Activated T-cell treated with anti-CD3 and anti-CD28 coated beads, Interleukin-2, amount 50 U/mL, for 72 hours (primary cell): ENCODE measurements around the gene PLPPR5. TPM values are rescaled to one million over a fixed set of nuclear protein-coding genes. Genes with fewer than 3 reads are reported as not detected.

Source experiments
- ATAC-seq, 2 donors: fragments of 150-1000 bp; cut with Tn5 transposase; replicated peaks in 1 of 2; 2 replicates each; pipeline ENCODE4 v1.10.0; 2021; ENCODE audit warnings: moderate library complexity in 2 of 2, mild to moderate bottlenecking in 1 of 2
- DNase-seq, 2 donors: peaks; one replicate each; pipeline ENCODE4 v3.0.0; 2021 to 2022; ENCODE audit warnings: mixed read lengths in 1 of 2
- H3K27ac Mint-ChIP-seq: one replicate; pipeline ENCODE4 v1.8.0; 2022; ENCODE audit warnings: mild to moderate bottlenecking, moderate library complexity, mixed read lengths
- H3K27me3 Mint-ChIP-seq: one replicate; pipeline ENCODE4 v1.8.0; 2022; ENCODE audit warnings: low read depth, mixed read lengths
- H3K36me3 Mint-ChIP-seq, 2 donors: one replicate each; pipeline ENCODE4 v1.8.0; 2022; ENCODE audit warnings: mixed read lengths in 2 of 2, mild to moderate bottlenecking in 1 of 2; ENCODE audit not compliant: insufficient read depth in 2 of 2
- H3K4me1 Mint-ChIP-seq: one replicate; pipeline ENCODE4 v1.8.0; 2022; ENCODE audit warnings: low read depth, mixed read lengths
- H3K4me3 Mint-ChIP-seq, 2 donors: one replicate each; pipeline ENCODE4 v1.8.0; 2022; ENCODE audit warnings: mild to moderate bottlenecking in 2 of 2, mixed read lengths in 2 of 2, moderate library complexity in 2 of 2
- H3K9me3 Mint-ChIP-seq, 2 donors: one replicate each; pipeline ENCODE4 v1.8.0; 2022; ENCODE audit warnings: mixed read lengths in 2 of 2
- total RNA-seq, 2 donors: library from RNA; stranded (reverse); gene quantifications; one replicate each; pipeline ENCODE4 v1.2.3, GENCODE V29; 2022

The PLPPR5 gene
- total RNA-seq, 2 donors from 2014 or later = not detected

DNA sequence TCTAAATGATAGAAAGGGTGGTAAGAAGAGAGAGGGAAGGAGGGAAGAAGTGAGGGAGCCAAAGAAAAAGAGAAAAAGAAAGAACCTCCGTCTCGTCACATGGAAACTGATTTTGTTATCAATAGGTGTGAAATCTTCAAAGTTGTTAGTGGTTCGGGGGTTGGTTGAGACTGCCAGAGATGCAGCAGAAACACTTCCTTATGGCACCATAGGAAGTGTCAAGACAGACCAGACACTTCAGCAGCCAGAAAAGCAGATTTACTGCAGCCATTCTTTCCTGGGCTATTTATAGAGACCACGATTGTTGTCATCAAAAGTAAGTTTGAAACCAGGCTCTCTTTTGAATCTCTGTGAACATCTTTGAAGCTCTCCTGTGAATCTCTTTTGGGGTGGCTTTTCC is 150.5 kb downstream of the PLPPR5 start:
- H3K27ac Mint-ChIP-seq = no peak overlapping the region
- no peaks in the 10 kb centered on the region for H3K9me3 Mint-ChIP-seq
- H3K4me1 Mint-ChIP-seq = peaks cover 14% of the 10 kb centered on the region
- H3K36me3 Mint-ChIP-seq = no peaks in the 10 kb centered on the region
- peak overlapping the region in 1 of 2 donors; percentile 2 for H3K4me3 Mint-ChIP-seq
- DNase-seq (no peak), ATAC-seq (peak in 1 of 2 donors; percentile 15)
- H3K27me3 Mint-ChIP-seq = no peaks in the 10 kb centered on the region

DNA sequence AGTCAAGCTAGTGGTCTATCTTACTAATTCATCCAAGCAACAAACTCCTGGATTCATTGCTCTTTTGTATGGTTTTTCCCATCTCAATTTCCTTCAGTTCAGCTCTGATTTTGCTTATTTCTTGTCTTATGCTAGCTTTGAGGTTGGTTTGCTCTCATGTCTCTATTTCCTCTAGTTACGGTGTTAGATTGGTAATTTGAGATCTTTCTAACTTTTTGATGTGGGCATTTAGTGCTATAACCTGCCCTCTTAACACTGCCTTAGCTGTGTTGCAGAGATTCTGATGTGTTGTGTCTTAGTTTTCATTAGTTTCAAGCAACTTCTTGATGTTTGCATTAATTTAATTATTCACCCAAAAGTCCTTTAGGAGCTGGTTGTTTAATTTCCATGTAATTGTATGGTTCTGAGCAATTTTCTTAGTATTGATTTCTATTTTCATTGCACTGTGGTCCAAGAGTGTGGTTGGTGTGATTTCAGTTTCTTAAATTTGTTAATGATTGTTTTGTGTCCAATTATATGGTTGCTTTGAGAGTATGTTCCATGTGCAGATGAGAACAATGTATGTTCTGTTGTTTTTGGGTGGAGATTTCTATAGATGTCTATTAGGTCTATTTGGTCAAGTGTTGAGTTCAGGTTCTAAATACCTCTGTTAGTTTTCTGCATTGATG is 154.6 kb downstream of the PLPPR5 start:
- no peak overlapping the region for H3K4me3 Mint-ChIP-seq
- peaks cover 0 to 2% of the 10 kb centered on the region in 2 donors for H3K9me3 Mint-ChIP-seq
- H3K27ac Mint-ChIP-seq = peak overlapping the region; percentile 3

DNA sequence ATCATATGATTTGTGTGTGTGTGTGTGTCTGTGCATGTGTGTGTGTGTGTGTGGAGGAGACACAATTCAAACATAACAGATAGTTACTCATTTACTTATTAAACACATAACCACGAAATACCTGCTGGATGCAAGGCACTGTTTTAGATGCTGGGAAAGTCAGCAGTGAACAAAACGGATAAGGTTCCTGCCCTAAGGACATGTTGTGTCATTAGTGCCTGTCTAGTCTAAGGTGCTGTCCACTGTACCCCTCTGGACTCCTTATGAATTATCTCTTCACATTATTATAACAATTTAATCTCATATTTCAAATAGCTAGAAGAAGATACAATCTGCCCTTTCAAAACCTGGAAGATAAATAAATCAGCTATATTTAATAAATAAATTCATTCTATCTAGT is 162.4 kb downstream of the PLPPR5 start:
- Mint-ChIP-seq H3K27me3 (no peaks in the 10 kb centered on the region), H3K9me3 (peaks cover 2 to 5% of the 10 kb centered on the region in 2 donors), H3K4me3 (no peak overlapping the region), H3K4me1 (peaks cover 8% of the 10 kb centered on the region), H3K27ac (no peak overlapping the region), H3K36me3 (no peaks in the 10 kb centered on the region)
- ATAC-seq = no peak
- no peak for DNase-seq

More for the DNA sequence above, 154.6 kb downstream of the PLPPR5 start:
- H3K4me1 Mint-ChIP-seq = peaks cover 14% of the 10 kb centered on the region
- H3K36me3 Mint-ChIP-seq = no peaks in the 10 kb centered on the region
- ATAC-seq = no peak
- H3K27me3 Mint-ChIP-seq = no peaks in the 10 kb centered on the region
- DNase-seq = no peak
